MM.1S (cell line): ENCODE measurements around the gene JSRP1.

ENCODE experiments used
- DNase-seq: peaks from one replicate; pipeline ENCODE4 v3.0.0-alpha.2; 2015
- H2AFZ ChIP-seq: fragments of 300-600 bp; sonication (generic); 2 replicates; pipeline ENCODE4 v1.6.0; 2016; ENCODE audit warnings: antibody characterized with exemption, low read length
- H3F3A ChIP-seq: fragments of 300-600 bp; sonication (generic); 2 replicates; pipeline ENCODE4 v1.6.1; 2016; ENCODE audit warnings: mild to moderate bottlenecking, antibody characterized with exemption, low read length, moderate library complexity, mixed read lengths; ENCODE audit not compliant: insufficient read depth
- H3K27ac ChIP-seq: fragments of 300-600 bp; sonication (generic); 2 replicates; pipeline ENCODE4 v1.5.1; 2016; ENCODE audit warnings: mild to moderate bottlenecking, low read length
- H3K27me3 ChIP-seq: fragments of 300-600 bp; sonication (generic); replicated peaks from 2 replicates; pipeline ENCODE4 v1.6.0; 2016; ENCODE audit warnings: low read length; ENCODE audit not compliant: insufficient read depth
- H3K36me3 ChIP-seq: fragments of 300-600 bp; sonication (generic); replicated peaks from 2 replicates; pipeline ENCODE4 v1.6.1; 2016; ENCODE audit warnings: mild to moderate bottlenecking, low read length, mixed read lengths; ENCODE audit not compliant: insufficient read depth
- H3K4me1 ChIP-seq: fragments of 300-600 bp; sonication (generic); 2 replicates; pipeline ENCODE4 v1.6.1; 2016; ENCODE audit warnings: low read length, mixed read lengths
- H3K4me2 ChIP-seq: fragments of 300-600 bp; sonication (generic); 2 replicates; pipeline ENCODE4 v1.6.0; 2016; ENCODE audit warnings: low read depth, low read length
- H3K4me3 ChIP-seq: fragments of 300-600 bp; sonication (generic); 2 replicates; pipeline ENCODE4 v1.5.1; 2016; ENCODE audit warnings: low read length, mixed read lengths
- H3K79me2 ChIP-seq: fragments of 300-600 bp; sonication (generic); 2 replicates; pipeline ENCODE4 v1.6.1; 2016; ENCODE audit warnings: mixed run types, low read length, mixed read lengths
- H3K9ac ChIP-seq: fragments of 300-600 bp; sonication (generic); 2 replicates; pipeline ENCODE4 v1.6.1; 2016; ENCODE audit warnings: low read length, mixed read lengths
- H3K9me2 ChIP-seq: fragments of 300-600 bp; sonication (generic); replicated peaks from 2 replicates; pipeline ENCODE4 v1.6.1; 2016; ENCODE audit warnings: mild to moderate bottlenecking, low read length, mixed read lengths; ENCODE audit not compliant: insufficient read depth
- H3K9me3 ChIP-seq: fragments of 300-600 bp; sonication (generic); replicated peaks from 2 replicates; pipeline ENCODE4 v1.6.1; 2016; ENCODE audit warnings: mild to moderate bottlenecking, low read length, mixed read lengths; ENCODE audit not compliant: insufficient read depth
- H4K20me1 ChIP-seq: fragments of 300-600 bp; sonication (generic); 2 replicates; pipeline ENCODE4 v1.6.1; 2016; ENCODE audit warnings: mild to moderate bottlenecking, low read length, moderate library complexity, mixed read lengths; ENCODE audit not compliant: insufficient read depth
- EZH2 ChIP-seq: fragments of 300-600 bp; sonication (generic); optimal IDR thresholded peaks from 2 replicates; pipeline ENCODE3; 2017; ENCODE audit warnings: low read depth, mild to moderate bottlenecking, antibody characterized with exemption, low read length, mixed read lengths
- EZH2phosphoT487 ChIP-seq: fragments of 300-600 bp; sonication (generic); IDR thresholded peaks from 2 replicates; pipeline ENCODE4 v1.6.1; 2018; ENCODE audit warnings: antibody characterized with exemption, low read length
- TF ChIP-seq, protein P1 (sequence below): fragments of 300-600 bp; sonication (generic); IDR thresholded peaks from 2 replicates; pipeline ENCODE4 v1.5.1; 2016; ENCODE audit warnings: antibody characterized with exemption, low read length, mixed read lengths

JSRP1 gene

DNA sequence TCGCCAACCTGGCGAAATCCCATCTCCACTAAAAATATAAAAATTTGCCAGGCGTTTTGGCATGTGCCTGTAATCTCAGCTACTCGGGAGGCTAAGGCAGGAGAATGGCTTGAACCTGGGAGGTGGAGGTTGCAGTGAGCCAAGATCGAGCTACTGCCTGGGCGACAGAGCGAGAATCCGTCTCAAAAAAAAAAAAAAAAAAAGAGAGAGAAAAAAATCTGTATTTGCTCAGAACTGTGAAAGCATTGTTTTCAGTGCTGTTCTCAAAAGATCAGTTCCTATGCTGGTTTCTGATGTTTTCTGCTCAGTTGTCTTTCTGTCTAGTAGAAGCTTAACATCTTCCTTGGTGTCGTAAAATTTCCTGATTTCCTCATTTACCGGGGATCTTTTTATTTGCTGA is 17.0 kb downstream of the JSRP1 start:
- Histone ChIP-seq H3F3A (peaks cover 27% of the 10 kb centered on the region), H3K4me1 (peaks cover 20% of the 10 kb centered on the region; the same call in 1 of the 2 replicates), H3K4me3 (peak overlapping the region; percentile 89), H3K27ac (peak overlapping the region; percentile 83; the same call in 1 of the 2 replicates), H4K20me1 (peaks cover 50% of the 10 kb centered on the region), H3K36me3 (peaks cover 13% of the 10 kb centered on the region; the same call in 1 of the 2 replicates), H3K79me2 (peaks cover 95% of the 10 kb centered on the region), H3K9me3 (no peaks in the 10 kb centered on the region), H3K27me3 (no peaks in the 10 kb centered on the region), H2AFZ (no peak overlapping the region), H3K9ac (peak overlapping the region; percentile 92), H3K9me2 (no peaks in the 10 kb centered on the region), H3K4me2 (peak overlapping the region; percentile 80)
- DNase-seq: no peak
- TF ChIP-seq, protein P1, sequence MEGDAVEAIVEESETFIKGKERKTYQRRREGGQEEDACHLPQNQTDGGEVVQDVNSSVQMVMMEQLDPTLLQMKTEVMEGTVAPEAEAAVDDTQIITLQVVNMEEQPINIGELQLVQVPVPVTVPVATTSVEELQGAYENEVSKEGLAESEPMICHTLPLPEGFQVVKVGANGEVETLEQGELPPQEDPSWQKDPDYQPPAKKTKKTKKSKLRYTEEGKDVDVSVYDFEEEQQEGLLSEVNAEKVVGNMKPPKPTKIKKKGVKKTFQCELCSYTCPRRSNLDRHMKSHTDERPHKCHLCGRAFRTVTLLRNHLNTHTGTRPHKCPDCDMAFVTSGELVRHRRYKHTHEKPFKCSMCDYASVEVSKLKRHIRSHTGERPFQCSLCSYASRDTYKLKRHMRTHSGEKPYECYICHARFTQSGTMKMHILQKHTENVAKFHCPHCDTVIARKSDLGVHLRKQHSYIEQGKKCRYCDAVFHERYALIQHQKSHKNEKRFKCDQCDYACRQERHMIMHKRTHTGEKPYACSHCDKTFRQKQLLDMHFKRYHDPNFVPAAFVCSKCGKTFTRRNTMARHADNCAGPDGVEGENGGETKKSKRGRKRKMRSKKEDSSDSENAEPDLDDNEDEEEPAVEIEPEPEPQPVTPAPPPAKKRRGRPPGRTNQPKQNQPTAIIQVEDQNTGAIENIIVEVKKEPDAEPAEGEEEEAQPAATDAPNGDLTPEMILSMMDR: no peak
- TF ChIP-seq EZH2phosphoT487: no peak
- TF ChIP-seq EZH2: no peak

DNA sequence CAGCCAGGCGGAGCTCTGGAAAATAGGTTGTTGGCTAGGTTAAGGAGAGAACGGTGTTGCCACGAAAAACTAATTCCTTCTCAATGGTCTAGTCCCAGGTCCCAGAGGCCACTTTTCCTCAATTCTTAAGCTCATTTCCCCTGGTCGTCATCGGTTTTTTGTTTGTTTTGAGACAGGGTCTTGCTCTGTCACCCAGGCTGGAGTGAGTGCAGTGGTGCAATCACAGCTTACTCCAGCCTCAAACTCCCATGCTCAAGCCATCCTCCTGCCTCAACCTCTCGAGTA is 18.4 kb downstream of the JSRP1 start:
- DNase-seq: no peak
- Histone ChIP-seq H3K9ac (peak overlapping the region; percentile 92), H3K4me3 (peak overlapping the region; percentile 89), H3K27me3 (no peaks in the 10 kb centered on the region), H3K4me1 (peaks cover 20% of the 10 kb centered on the region; the same call in 1 of the 2 replicates), H3K36me3 (0 out of 2 replicates have a peak, but pooled peaks cover 3% of the 10 kb centered on the region), H4K20me1 (peaks cover 39% of the 10 kb centered on the region), H3K79me2 (peaks cover 95% of the 10 kb centered on the region), H2AFZ (no peak overlapping the region), H3K9me2 (no peaks in the 10 kb centered on the region), H3K4me2 (peak overlapping the region; percentile 80), H3K27ac (peak overlapping the region; percentile 83; the same call in 1 of the 2 replicates), H3F3A (peaks cover 33% of the 10 kb centered on the region), H3K9me3 (no peaks in the 10 kb centered on the region)
- TF ChIP-seq EZH2: no peak
- TF ChIP-seq, protein P1: no peak
- no peak for TF ChIP-seq EZH2phosphoT487

DNA sequence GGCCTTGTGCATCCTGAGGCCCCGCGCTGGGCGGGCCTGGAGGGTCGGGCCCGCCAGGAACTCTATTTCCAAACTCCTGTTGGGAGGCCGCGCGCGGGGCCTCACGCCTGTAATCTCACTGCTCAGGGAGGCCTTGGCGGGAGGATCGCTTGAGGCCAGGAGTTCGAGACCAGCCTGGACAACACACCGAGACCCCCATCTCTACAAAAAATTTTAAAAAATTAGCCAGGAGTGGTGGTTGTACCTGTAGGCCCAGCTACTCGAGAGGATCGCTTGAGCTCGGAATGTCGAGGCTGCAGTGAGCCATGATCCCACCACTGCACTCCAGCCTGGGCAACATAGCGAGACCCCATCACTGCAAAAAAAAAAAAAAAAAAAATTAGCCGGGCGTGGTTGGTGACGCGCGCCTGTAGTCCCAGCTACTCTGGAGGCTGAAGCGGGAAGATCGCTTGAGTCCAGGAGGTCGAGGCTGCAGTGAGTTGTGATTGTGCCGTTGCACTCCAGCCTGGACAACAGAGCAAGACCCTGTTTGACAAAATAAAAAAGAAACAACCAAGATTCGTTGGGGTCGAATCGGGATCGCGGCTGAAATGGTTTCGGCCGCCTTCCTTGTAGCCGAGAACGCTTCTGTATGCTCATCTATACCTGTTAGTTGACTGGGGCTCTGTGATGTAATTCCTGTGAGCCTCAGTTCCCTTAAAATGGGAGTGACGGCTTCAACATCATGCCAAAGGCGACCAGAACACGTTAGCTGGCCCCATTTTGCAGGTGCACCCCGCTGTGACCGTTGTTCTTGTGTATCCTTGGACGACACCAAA is 19.0 kb downstream of the JSRP1 start:
- Histone ChIP-seq H3K4me1 (peaks cover 20% of the 10 kb centered on the region; the same call in 1 of the 2 replicates), H3K27ac (peak overlapping the region; percentile 83), H2AFZ (peak overlapping the region; percentile 47; the same call in 1 of the 2 replicates), H3F3A (peaks cover 38% of the 10 kb centered on the region), H3K9me2 (no peaks in the 10 kb centered on the region), H3K4me3 (peak overlapping the region; percentile 89), H3K79me2 (peaks cover 95% of the 10 kb centered on the region), H3K9ac (peak overlapping the region; percentile 92), H3K9me3 (no peaks in the 10 kb centered on the region), H3K36me3 (0 out of 2 replicates have a peak, but pooled peaks cover 3% of the 10 kb centered on the region), H3K4me2 (peak overlapping the region; percentile 80), H4K20me1 (peaks cover 33% of the 10 kb centered on the region), H3K27me3 (no peaks in the 10 kb centered on the region)
- TF ChIP-seq EZH2 (no peak), EZH2phosphoT487 (no peak)
- TF ChIP-seq, protein P1: no peak
- no peak for DNase-seq
